Sciatic nerve (tissue), 2 donors: ENCODE results near the gene CEP120. TPM values are rescaled to one million over a fixed set of nuclear protein-coding genes. Genes with fewer than 3 reads are reported as not detected.
"Not testable (repeated sequence)": the region's sequence is repeated elsewhere in the genome, so short reads cannot be mapped to it uniquely, and the experiment has no call there.

Experiments
- ATAC-seq: fragments of 200-7000 bp; cut with Tn5 transposase; one replicate; pipeline ENCODE4 v1.9.1; 2020; ENCODE audit warnings: mild to moderate bottlenecking, moderate library complexity
- DNase-seq: peaks from one replicate; pipeline ENCODE4 v3.0.0-alpha.2; 2020; ENCODE audit warnings: low spot score
- intact Hi-C: fragments of 100-400 bp; cut with DNase I; formaldehyde crosslinking; loops from one replicate; pipeline ENCODE4 v1.14.2; 2022
- total RNA-seq: library from RNA; stranded (reverse); fragmentation: NEBNext Ultra II Directional; extraction: Animal tissue kit (Norgen Biotek cat#: 25700); gene quantifications from one replicate; pipeline ENCODE4 v1.2.1, GENCODE V29; 2021
- donor health status: DM: no; HTN: no; CAD: no.
- donor health status: DM: no; HTN: no; CAD: no.

Gene CEP120
- total RNA-seq, 1 donor from 2014 or later = 29.3 TPM

DNA sequence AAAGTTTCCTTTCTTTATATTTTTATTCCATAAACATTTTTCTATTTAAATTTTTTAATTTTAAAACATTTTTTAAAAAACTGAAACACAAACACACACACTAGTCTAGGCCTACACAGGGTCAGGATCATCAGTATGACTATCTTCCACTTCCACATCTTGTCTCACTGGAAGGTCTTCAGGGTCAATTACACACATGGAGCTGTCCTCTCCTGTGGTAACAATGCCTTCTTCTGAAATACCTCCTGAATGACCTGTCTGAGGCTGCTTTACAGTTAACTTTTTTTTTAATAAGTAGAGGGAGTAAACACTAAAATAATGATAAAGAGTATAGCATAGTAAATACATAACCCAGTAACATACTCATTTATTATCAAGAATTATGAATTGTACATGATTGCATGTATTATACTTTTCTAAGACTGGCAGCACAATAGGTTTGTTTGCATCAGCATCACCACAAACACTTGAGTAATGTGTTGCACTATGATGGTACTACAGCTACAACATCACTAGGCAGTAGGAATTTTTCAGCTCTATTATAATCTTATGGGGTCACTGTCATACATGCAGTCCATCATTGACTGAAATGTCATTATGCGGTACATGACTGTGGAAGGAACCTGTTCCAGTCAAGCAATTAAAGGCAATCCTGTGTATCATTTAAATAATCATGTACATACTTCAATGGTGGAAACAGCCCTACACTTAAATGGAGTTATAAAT lies 17.4 kb upstream of the CEP120 start:
- intact Hi-C loops = no loop called here
- DNase-seq (no peak), ATAC-seq (no peak)

DNA sequence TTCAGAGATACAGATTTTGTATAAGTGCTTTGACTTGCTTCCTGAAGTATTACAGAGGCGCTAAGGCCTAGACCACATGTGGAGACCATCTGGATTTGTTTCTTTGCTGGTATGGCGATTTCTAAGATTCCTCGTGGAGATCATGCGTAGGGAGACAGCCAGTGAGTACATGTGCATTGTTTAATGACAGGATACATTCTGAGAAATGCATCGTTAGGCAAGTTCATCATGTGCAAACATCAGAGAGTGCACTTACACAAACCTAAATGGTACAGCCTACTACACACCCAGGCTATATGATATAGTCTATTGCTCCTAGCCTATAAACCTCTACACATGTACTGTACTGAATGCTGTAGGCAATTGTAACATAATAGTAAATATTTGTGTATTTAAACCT lies 16.5 kb upstream of the CEP120 start:
- ATAC-seq (no peak), DNase-seq (no peak)
- intact Hi-C loops = no loop called here

DNA sequence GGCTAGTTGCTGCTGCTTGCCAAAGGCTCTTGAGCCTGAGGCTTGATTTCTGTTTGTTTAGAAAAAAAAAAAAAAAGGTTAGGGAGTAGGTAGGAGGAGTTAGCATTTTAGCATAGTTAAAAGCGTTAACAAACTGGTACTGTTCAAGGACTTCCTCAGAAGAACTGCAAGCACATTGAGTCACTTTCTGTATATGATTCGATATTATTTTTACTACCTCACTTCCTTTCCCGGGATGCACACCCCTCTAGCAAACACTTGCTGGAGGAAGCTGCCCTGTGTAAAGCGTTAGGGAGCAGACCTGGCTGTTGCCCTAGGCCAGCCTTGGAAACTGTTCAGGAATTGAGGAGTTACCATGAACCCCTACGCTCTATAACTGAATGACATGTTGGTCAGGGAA lies 15.7 kb upstream of the CEP120 start:
- intact Hi-C loops = no loop called here
- ATAC-seq (no peak), DNase-seq (no peak)

DNA sequence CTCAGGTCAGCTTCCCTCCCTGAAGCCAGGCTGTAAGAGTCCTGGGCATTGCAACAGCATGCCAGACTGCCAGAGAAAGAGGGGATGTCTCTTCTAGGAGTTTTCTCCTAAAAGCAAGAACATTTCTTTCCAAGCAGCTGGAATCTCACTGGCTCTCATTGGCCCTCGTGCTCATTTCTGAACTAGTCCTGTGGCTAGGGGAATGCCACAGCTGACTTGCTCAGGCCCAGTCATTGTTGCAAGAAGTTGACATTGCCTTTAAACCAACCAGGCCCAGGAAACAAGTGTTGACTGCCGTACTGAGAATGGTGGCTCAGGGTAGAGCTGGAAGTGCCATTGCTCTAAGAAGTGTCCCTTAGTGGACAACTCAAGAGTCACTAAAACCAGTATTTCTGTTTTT lies 15.0 kb upstream of the CEP120 start:
- ATAC-seq (no peak), DNase-seq (no peak)
- intact Hi-C loops = no loop called here

DNA sequence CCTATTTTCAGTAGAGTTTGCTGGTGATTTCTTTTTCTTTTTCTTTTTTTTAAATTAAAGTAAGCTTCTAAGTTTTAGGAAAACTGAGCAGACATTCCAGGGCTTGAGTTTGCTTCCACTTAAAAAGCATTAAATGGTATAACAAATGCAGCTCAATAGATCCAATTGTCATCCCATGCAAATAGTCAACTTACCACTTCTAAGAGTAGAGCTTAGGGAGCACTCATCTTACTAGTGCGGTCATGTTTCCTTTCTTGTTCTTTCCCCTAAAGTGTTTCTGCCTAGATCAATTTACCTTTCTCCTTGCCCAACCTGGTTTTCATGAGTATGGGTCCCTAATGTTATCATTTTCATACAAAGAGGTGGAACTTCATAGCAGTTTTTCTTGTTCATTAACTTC lies 13.0 kb upstream of the CEP120 start:
- intact Hi-C loops = no loop called here

DNA sequence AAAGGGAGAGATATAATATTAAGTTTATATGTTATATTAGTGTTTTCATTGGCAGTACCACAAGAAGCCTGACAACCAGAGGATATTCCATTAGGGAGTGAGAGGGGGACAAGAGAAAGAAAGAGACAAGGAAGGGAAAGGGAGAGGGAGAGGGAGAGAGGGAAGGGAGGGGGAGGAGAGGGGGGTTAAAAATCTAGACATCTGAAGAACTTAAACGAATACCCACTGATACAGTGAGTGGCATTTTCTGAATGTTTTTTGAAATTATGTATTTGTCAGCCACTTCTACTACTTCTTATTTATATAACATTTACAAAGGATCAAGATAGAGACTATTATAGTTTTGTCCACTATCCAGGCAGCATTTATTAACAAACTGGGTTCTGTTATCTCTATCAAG lies 11.6 kb upstream of the CEP120 start:
- intact Hi-C loops = no loop called here
- ATAC-seq = no peak
- DNase-seq = no peak

More for the DNA sequence above, 13.0 kb upstream of the CEP120 start:
- no peak for ATAC-seq
- DNase-seq = no peak

DNA sequence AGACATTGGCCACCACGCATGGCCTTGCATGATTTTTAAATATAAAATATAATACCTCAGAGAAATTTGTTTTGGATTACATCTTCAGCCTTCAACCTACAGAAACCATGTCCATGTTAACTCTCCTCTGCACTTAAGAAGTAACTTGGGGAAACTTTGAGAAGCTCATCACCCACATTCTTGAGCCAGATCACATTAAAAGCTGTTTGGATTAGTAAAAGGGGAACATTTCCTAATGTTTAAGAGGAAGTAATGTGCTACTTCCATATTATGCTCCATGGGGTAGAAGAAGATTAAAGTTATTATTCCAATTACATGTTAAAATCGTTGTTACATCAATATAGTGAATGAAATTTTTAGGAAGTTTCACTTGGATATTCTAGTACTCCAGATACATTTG lies 10.4 kb upstream of the CEP120 start:
- intact Hi-C loops = no loop called here
- no peak for ATAC-seq
- no peak for DNase-seq

DNA sequence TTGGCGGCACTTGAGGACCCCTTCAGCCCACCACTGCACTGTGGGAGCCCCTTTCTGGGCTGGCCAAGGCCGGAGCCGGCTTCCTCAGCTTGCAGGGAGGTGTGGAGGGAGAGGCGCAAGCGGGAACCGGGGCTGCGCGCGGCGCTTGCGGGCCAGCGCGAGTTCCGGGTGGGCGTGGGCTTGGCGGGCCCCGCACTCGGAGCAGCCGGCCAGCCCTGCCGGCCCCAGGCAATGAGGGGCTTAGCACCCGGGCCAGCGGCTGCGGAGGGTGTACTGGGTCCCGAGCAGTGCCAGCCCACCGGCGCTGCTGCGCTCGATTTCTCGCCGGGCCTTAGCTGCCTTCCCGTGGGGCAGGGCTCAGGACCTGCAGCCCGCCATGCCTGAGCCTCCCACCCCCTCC lies 7.2 kb upstream of the CEP120 start:
- intact Hi-C loops, DNase-seq, ATAC-seq: not testable (repeated sequence)

DNA sequence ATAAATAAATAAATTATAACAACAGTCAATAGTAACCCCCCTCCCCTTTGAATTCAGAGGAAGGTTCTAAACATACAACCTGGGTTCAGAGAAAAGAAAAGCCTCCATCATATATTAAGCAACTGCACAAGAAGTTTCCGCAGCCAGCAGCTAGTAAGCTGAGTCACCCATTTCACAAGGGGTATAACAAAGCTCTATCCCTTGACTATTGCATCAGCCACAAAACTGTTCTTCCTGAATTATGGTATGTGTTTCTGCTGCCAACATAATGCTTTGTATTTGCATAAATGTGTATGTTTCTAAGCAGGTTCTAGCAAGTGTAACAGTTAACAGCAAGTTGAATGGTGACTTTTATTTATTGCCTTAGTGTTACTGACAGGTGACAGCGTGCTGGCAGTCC lies 6.8 kb upstream of the CEP120 start:
- DNase-seq = no peak
- ATAC-seq = peak; percentile 67
- intact Hi-C loops = no loop called here

DNA sequence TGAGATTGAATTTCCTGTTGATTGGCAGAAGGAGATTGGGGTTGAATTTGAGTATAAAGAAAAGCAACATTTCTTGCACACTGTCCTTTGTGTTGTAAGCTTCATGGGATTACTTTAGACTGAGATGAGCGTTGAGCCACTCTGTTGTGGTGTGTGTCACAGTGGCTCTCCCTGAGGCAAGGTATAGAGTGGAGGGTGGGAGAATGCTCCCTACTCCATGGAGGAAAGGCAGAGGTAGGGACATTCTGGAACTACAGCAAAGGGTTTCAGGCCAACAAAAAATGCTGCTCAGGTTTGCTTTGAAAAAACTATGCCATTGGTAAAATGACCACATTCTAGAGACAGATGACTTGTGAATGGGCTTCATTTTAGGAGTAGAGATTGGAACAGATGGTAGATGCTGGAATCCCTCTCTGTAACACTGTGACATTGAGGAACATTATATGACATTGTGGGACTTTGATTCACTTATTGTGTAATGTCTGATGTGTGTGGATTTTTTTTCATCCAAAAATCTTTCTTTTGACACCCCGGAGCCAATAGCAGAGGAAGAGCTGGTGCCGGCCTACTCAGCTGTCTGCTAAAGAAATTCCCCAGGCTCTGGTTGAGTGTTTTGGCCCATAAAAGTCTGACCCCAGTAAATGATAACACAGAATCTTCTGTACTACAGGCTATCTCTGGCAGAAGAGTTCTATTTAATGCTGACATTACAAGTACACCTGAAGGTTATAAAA lies 6.2 kb upstream of the CEP120 start:
- ATAC-seq = peak; percentile 26
- intact Hi-C loops = no loop called here

DNA sequence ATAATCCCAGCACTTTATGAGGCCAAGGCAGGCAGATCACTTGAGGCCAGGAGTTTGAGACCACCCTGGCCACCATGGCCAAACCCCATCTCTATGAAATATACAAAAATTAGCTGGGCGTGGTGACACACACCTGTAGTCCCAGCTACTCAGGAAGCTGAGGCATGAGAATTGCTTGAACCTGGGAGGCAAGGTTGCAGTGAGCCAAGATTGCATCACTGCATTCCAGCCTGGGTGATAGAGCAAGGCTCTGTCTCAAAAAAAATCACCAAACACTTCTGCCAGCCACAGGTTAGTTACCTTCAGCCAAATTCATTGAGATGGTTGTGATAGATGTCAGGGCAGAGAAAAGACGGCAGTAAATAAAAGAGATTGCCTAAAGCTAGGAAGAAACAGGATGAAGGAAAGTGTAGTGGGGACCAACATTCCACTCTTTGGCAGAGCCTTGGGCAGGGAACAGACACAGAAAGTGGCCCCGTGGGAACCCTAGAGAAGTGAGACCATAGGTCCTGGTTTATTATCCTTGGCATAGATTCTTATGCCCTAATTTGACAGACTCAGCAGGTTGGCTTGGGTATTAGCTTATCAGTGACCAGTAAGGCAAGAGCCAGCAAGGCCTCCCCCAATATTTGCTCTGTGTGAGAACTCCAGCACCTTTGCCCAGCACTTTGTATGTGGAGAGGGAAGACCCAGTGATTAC lies 5.5 kb upstream of the CEP120 start:
- intact Hi-C loops = no loop called here
- ATAC-seq (no peak), DNase-seq (no peak)

More for the DNA sequence above, 6.2 kb upstream of the CEP120 start:
- no peak for DNase-seq

DNA sequence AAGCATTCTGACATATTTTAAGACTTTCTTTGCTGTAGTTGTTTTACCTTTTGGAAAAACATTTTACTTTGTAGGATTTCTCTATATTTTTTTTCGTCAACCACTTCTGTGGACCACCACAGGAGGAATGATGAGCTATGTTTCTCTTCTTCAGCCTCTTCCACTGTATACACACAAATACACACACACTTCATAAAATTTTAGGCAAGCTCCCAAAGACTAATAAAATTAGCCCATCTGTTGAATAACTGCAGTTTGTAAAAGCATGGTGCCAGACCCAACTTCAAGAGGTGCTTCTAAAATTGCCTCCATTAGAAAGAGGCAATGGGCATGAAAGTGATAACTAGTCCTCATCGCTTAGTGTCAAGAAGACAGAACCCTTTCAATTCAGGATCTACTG lies 4.1 kb upstream of the CEP120 start:
- intact Hi-C loops = no loop called here
- DNase-seq = no peak

DNA sequence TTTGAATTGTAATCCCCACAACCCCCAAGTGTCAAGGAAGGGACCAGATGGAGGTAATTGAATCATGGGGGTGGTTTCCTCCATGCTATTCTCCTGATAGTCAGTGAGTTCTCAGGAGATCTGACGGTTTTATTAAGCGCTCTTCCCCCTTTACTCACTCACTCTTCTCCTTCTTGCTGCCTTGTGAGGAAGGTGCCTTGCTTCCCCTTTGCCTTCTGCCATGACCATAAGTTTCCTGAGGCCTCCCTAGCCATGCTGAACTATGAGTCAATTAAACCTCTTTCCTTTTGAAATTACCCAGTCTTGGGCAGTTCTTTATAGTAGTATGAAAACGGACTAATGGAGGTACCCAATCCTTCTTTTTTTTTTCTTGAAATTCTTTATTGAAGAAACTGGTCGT lies 2.2 kb upstream of the CEP120 start:
- ATAC-seq (no peak), DNase-seq (no peak)
- intact Hi-C loops = no loop called here

More for the DNA sequence above, 4.1 kb upstream of the CEP120 start:
- no peak for ATAC-seq

DNA sequence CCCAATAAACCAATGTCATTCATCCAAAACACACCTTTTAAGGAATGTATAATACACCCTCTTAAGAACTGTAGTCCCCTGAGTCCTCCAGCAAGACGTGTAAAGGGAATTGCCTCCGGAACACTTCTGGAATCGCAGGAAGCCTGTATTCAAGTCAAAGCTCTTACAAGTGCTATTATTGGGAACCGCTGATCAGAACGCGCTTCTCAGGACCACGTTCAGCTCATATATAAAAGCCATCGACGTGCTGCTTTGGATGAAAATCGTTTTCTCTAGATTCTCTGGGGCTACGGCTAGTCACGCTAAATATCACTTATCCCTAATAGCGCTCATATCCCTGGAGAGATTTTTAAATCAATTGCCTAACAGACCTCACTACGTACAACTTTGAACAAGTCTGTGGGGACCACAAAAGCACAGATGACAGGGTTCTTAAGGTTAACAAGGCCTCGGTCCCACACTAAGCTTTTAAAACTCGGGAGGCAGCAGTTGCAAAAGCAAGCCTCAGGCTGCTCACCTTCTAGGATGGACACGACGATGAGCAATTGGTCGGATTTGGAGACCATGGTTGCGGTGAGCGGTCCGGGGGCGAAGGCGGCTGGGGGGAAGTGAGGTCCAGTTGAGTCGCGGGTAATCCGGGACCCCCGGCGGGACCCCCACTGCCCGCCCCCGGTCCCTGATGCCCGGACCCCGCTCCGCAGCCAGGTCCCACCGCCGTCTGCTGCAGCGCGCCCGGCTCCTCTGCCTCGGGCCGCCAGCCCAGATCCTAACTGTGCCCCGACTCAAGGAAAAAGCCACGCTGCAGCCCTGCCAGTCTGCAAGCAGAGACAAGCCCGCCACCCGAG lies 548 bp downstream of the CEP120 start:
- ATAC-seq = peak; percentile 21
- intact Hi-C loops = no loop called here

DNA sequence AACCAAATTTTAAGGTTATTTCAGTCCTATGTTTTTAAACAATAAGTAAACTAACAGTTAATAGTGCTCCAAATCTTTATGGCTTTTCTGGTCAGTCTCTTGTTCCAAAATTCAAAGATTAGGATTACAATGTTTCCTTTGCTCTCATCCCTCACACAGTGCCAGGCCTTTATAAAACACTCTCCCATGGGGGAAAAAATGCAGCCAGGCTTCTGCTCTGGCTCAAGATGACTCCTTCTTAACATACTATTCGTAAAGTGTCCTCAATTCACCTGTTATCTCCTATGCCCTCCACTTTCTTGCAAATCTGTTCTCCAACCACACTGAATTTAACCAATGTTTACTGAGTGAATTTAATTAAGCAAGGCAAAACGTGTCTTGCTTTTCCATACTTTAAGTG lies 1.4 kb downstream of the CEP120 start:
- DNase-seq = no peak
- intact Hi-C loops = no loop called here
- no peak for ATAC-seq

More for the DNA sequence above, 548 bp downstream of the CEP120 start:
- DNase-seq = no peak

DNA sequence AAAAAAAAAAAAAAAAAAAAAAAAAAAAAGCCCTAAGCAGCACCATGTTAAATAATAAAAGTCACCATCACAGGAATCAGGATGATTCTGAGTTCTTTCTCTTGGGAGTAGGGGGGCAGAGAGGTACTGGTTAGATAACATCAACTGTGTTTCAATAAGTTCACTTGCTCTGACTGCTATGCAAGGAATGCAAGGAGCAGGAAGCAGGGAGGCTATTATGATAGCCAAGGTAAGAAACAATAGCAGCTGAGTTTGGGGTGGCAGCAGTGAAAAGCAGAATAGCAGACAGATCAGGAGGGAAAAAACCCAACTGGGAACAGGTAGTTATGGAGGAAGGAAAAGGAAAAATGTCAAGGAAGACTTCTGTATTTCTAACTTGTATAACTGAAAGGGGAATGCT lies 8.2 kb downstream of the CEP120 start:
- ATAC-seq = no peak
- intact Hi-C loops = no loop called here
- no peak for DNase-seq

DNA sequence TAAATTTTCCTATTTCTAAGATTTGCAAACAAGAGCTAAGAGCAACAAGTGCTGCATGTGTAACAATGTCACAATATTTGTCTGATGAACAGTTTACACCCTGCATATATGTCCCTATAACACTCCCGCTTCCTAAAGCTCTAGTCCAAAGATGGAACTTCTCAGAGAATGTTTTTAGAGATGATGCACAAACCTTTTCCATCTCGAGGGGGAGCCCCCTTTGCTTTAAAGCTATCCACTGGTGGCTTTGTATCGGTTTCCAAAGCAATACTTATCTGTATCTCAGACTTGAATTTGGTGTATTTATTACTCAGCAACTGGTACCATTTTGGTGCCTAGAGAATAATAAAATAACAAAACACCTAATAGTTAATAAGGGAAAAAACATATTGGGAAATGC lies 11.0 kb downstream of the CEP120 start:
- DNase-seq (no peak), ATAC-seq (no peak)
- intact Hi-C loops = no loop called here

DNA sequence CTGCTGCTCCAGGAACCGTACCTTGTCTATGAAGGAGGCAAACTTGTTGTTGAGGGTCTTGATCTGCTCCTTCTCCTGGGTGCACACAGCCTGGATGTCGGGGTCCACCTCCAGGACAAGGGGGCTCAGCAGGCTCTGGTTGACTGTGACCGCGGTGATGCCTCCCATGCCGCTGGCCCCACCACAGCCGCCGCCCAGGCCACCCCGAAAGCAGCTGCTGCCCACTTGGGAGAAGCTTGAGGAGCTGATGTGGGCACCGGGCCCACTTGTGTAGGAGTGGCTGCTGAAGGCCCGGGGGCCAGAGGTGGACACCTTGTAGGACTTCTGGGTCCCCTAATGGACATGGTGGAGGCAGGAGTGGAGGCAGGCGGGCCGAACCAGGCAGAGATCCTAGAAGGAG lies 21.2 kb downstream of the CEP120 start:
- DNase-seq, intact Hi-C loops, ATAC-seq: not testable (repeated sequence)

DNA sequence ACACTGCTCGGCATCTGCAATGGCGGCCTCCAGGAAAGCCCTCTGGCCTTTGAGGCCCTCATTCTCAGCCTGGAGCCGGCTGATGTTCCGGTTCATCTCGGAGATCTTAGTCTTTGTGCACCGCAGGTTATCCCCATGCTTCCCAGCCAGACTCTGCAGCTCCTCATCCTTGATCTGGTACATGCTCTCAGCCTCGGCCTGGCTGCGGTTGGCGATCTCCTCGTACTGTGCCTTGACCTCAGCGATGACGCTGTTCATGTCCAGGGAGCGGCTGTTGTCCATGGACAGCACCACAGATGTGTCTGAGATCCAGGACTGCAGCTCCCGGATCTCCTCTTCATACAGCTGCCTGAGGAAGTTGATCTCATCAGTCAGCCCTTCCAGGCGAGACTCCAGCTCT lies 21.9 kb downstream of the CEP120 start:
- ATAC-seq (no peak), DNase-seq (no peak)
- intact Hi-C loops = no loop called here
